GM18519 (cell line): ENCODE results near the gene SOX18.

ENCODE experiments used
- ATAC-seq: cut with Tn5 transposase; IDR thresholded peaks from one replicate; pipeline ENCODE4 v1.9.1; 2021; ENCODE audit warnings: mild to moderate bottlenecking, moderate library complexity; ENCODE audit not compliant: unreplicated experiment, low FRiP score

SOX18 gene

DNA sequence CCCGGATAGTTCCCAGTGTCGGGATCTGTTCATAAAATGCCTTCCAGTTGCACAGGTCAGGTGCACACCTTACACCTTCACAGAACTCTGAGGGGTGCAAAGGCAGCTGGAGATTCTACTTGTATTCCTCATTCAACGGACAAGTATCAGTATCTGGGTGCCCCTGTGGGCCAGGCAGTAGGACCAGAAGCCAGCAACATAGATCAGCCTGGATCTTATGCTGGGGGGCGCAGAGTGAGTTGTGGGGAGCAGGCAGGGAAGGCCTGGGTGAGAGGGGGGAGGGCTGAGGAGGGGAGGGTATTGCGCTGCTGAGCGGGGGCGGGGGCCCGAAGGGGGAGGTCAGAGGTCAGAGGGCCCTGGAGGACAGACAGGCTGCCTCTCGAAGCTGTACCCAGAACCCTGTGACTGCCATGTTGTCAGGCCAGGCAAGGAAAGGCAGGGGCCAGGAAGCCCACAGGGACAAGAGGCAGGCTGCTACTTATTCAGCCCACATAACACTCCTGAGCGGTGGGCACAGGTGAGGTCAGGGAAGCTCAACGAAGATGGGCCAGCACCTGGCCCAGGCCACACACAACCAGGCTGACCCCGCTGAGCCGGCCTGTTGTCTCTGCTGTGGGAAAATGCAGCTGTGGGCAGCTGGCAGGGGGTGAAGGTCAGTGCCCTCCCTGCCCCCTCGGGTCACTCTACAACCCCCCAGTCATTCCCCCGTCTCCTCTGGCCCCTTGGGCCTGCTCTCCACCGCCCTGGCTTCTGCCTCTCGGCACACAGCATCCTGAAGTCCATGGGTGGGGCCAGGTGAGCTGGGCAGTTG, 31.6 kb upstream of the SOX18 start:
- ATAC-seq: no peak

GRCh38 chr20:64080013-64080812, 30.8 kb upstream of the SOX18 start, which contains the start of gene OPRL1:
OPRL1 (plus strand) TSS chr20:64080082; CDS start chr20:64092721, 12,639 bp downstream.
- ATAC-seq: no peak

- ATAC-seq: no peak
These were observed 30.0 kb upstream of the SOX18 start, which contains the start of gene RGS19 for GRCh38 chr20:64079273-64080012. RGS19 (minus strand) TSS chr20:64079518; CDS start chr20:64076886, 2,632 bp downstream.

DNA sequence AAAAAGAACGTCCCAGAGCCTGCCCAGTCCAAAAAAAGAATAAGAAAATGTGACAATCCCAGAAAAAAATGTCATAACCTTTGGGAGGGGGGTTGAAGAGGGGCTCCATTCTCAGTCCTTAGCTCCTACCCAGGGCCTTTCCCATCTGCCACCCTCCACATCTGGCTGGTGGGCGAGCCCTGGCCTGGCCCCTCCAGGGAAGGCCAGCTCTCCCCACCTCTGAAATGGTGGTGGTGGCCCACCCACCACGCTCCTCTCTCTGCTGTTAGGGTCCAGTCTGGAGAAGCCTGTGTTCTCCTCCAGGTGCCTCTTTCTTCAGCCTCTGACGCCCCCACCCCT, 29.5 kb upstream of the SOX18 start:
- ATAC-seq: no peak

GRCh38 chr20:64077876-64078551, 28.6 kb upstream of the SOX18 start:
- ATAC-seq: no peak

DNA sequence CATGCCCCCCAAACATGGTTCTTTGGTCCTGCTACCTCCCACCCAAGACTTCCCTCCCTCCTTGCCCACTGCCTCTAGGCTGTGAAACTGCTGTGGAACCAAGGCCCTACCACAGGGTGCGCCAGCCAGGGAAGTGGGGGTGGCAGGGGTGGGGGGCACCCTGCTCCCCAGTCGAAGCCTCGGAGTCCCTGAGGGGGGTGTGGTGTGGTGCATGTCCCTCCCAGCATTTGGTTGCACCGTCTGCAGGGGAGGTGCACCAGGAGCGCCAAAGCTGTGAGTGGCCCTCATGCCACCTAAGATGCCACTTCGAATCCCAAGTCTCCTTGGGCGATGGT, 28.1 kb upstream of the SOX18 start:
- ATAC-seq: no peak

DNA sequence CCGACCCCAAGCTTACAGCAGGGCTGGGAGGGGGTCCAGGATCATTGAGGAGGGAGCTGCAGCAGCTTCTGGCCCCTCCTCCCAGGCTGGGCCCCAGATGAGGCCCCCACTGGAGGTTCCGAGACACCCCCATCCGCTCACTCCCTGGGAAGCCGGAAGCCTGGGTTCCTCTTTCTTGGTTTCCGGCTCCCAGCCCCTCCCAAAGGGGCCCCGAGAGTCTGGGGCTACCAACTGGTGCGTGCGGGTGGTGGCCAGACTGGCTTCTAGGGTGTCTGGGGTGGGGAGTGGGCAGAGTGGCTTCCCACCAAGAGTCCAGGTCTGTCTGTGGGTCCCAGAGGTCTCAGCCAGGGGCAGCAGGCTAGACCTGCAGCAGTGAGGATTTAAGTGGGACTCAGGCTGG, 27.7 kb upstream of the SOX18 start:
- no peak for ATAC-seq

GRCh38 chr20:64076061-64076997, 26.9 kb upstream of the SOX18 start:
- no peak for ATAC-seq

DNA sequence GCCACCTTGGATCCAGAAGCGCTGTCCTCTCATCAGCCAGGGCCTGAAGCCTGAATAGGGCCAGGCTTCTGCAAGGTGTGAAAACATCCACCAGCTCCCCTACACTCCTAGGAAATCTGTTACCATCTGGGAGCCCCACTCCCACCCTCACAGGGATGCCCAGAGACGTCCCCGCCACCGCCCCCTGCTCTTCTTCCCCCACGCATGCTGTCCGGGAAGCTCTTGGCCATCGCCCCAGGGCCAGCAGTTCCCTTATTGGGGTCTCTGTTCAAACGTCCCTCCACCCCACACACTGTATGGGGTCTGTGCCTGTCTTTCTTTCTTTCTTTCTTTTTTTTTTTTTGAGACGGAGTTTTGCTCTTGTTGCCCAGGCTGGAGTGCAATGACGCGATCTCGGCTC, 26.1 kb upstream of the SOX18 start:
- no peak for ATAC-seq

DNA sequence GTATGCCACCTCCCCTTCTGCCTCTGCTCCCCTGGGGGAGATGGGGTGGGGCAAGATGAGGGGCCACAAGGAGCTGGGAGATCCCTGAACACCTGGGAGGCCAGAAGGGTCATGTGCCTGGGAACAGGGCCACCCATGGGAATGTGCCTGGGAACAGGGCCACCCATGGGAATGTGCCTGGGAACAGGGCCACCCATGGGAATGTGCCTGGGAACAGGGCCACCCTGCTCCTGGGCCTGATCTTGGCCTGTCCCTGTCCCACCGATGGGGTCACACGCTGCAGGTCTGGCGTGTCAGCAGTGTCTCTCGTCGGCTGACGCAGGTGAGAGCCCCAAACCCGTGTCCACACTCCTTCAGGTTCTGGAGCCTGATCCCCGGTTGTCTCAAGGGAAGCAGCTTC, 25.5 kb upstream of the SOX18 start:
- no peak for ATAC-seq

DNA sequence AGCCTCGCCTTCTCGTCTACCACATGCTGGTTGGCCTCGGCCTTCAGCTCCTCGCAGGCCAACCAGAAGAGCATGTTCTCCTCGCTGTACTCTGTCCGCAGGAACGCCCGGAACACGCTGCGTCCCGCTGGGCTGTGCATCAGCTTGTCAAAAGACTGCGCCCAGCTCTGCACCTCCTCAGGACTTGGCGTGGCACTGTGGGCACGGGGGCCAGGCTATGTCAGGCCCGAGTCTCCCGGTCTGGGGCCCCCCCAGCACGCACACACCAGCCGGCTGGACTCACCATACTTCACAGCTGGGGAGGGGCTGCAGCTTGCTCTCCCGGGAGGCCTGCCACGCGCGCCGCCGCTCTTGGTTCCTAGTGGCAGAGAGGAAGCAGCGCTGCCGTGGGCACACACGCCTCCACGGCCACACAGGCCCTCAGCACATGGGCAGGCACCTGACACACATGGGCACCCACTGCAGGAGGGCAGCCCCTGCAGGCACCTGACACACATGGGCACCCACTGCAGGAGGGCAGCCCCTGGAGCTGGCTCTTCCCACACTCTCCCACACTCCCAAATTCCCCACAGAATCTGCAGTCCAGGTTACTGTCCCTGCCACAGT, 24.8 kb upstream of the SOX18 start:
- ATAC-seq: no peak

GRCh38 chr20:64073476-64074183, 24.2 kb upstream of the SOX18 start:
- no peak for ATAC-seq

DNA sequence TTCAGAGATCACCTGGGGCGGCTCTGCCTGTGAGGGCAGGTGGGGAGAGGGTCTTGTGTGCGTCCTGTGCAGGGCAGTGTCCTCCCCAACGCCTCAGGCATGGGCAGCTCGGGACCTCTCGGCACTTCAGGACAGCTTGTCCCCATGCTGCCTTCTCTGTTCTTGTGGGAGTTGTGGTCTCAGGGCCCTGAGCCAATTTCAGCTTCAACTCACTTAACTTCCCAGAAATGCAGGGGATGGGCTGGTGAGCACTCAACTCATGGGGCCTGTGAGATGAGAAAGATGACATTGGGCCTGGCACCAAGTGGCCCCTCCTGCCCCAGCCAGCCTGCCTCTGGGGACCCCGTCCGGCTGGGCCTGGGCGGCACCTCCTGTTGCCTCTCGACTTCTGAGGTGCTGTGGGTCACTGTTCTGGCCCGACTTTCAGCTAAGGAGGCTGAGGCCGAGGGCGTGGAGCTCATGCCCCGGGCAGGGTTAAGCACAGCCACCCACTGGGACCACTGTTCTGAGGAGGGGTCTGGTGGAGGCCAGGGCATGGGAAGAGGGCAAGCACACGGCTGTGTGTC, 23.1 kb upstream of the SOX18 start:
- no peak for ATAC-seq

DNA sequence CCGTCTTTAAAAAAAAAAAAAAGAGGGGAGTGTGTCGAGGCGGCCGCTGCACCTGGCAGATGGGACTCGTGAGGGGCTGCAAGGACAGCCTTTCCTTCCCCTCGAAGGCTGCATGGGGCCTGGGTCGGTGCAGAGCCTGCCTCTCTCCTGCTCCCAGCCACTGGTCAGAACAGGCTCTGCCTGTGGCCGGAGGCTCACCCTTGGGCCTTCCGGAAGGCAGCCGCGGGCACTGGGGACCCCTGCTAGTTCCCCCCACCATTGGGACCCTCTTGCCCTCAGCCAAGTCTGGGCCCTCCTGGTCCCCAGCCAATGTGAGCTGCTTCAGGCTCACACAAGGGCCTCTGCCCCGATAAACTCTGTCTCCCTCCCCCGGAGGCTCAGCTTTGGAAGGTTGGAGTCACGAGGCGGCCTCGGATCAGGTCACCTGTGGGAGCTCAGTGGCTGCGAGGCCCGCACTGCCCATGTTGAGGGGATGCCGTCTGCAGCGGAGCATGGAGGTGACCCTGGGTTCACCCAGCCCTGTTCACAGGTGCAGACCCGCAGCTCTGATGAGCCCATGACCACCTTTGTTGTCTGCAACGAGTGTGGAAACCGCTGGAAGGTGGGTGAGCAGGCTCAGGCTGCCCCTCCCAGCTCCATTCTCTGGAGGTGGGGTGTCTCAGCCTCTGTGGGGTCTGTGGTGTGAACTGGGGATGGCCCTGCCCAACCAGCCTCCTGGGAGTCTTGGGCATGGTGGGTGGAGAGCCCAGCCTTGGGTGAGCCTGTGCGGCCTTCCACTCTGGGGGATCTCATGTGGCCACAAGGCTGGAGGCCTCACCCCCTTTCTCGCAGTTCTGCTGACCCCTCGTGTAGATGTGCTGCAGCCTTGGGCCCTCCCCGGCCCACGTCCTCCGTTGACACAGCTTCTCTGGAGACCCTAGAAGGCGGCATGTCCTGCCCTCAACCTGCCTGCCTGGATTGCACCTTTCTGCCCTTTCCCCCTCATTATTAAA, 22.2 kb upstream of the SOX18 start:
- no peak for ATAC-seq

DNA sequence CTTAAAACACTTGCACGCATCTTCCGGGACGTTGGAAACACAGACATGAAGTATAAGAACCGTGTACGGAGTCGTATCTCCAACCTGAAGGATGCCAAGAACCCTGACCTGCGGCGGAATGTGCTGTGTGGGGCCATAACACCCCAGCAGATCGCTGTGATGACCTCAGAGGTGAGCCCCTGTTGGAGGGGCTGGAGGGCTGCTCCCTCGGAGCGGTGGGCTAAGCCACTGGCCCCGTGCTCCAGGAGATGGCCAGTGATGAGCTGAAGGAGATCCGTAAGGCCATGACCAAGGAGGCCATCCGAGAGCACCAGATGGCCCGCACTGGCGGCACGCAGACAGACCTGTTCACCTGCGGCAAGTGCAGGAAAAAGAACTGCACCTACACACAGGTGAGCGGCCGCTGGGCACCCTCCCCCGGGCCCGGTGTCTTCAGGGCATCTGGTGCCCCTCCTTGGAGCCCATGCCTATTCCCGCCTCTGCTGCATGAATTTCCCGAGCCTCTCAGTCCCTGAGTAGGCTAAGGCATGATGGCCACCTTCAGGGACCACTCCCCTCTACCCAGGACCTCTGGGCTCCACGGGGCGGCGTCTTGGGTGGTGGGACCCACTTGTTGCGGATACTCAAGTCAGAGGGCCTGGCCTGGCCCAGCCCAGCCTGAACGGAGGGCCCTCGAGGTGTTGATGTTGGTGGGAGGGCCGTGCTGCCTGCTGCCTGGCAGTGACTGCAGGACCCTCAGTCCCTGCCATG, 21.0 kb upstream of the SOX18 start:
- no peak for ATAC-seq

GRCh38 chr20:64069614-64070243, 20.3 kb upstream of the SOX18 start:
- no peak for ATAC-seq
